Activated CD4-positive, alpha-beta T cell treated with anti-CD3 and anti-CD28 coated beads, Interleukin-10, Interleukin-2, amounts not matched to agents 100 ng/mL and 50 ng/mL, durations not matched to agents 16 hours and 8 hours (primary cell): Measurements from ENCODE around the gene MBLAC1.

ENCODE experiments used
- DNase-seq: peaks from one replicate; pipeline ENCODE4 v3.0.0-alpha.2; 2020

Gene MBLAC1

GRCh38 chr7:100154651-100155491 lies 28.1 kb downstream of the MBLAC1 start:
- no peak for DNase-seq

- no peak for DNase-seq
These were observed 29.0 kb downstream of the MBLAC1 start for GRCh38 chr7:100155553-100156317.

- DNase-seq, result no peak
These were observed 29.7 kb downstream of the MBLAC1 start for GRCh38 chr7:100156331-100157068.

- no peak for DNase-seq
These were observed 30.2 kb downstream of the MBLAC1 start for GRCh38 chr7:100157069-100157333.

- no peak for DNase-seq
These were observed 30.8 kb downstream of the MBLAC1 start for GRCh38 chr7:100157334-100158228.

- peak; percentile 93 for DNase-seq
These were observed 31.7 kb downstream of the MBLAC1 start, which contains the start of gene TRAPPC14 for GRCh38 chr7:100158229-100159098. Gene TRAPPC14 (minus strand): TSS chr7:100158723. CDS start chr7:100158499, 224 bp downstream.

GRCh38 chr7:100159099-100159623 lies 32.4 kb downstream of the MBLAC1 start:
- no peak for DNase-seq

- DNase-seq, result no peak
These were observed 33.3 kb downstream of the MBLAC1 start for GRCh38 chr7:100160067-100160466.

- DNase-seq, result no peak
These were observed 36.3 kb downstream of the MBLAC1 start for GRCh38 chr7:100163006-100163531.

- DNase-seq, result no peak
These were observed 37.1 kb downstream of the MBLAC1 start for GRCh38 chr7:100163871-100164270.

- DNase-seq, result no peak
These were observed 39.7 kb downstream of the MBLAC1 start for GRCh38 chr7:100166317-100166940.

GRCh38 chr7:100166970-100167911 lies 40.5 kb downstream of the MBLAC1 start:
- DNase-seq, result no peak

- no peak for DNase-seq
These were observed 41.2 kb downstream of the MBLAC1 start for GRCh38 chr7:100167912-100168323.

GRCh38 chr7:100169147-100169850 lies 42.5 kb downstream of the MBLAC1 start:
- DNase-seq, result no peak

GRCh38 chr7:100170101-100170897 lies 43.5 kb downstream of the MBLAC1 start:
- DNase-seq, result no peak

GRCh38 chr7:100171087-100171681 lies 44.4 kb downstream of the MBLAC1 start:
- no peak for DNase-seq

GRCh38 chr7:100171840-100172239 lies 45.1 kb downstream of the MBLAC1 start:
- DNase-seq, result no peak
